Measurements from ENCODE around the gene PDSS2. TPM values are rescaled to one million over a fixed set of nuclear protein-coding genes. Genes with fewer than 3 reads are reported as not detected.

The PDSS2 gene
- total RNA-seq (2021) = 12.1 and 12.2 TPM in 2 replicates
- long read RNA-seq, transcript PDSS2-201 (4 exons, 1,236 nt) = minor isoform, 5 of 76 reads
- long read RNA-seq, transcript PDSS2-202 (8 exons, 3,540 nt) = major isoform, 41 of 76 reads
- long read RNA-seq, partial matches to known transcripts = 2 of 76 reads
- long read RNA-seq, other reads (novel, unspliced or antisense) = 28 of 76 reads

GRCh38 chr6:107459283-107460082 lies at the start of gene PDSS2:
Gene PDSS2, minus strand, starts transcription at chr6:107459564. Its CDS starts 279 bp downstream, at chr6:107459285.
- WGBS (ENCODE audit: extremely low coverage, insufficient read length, low lambda C conversion rate) = no CpG with 5 or more reads among the region's 46 CpGs
- Histone ChIP-seq H2BK15ac (ENCODE audit: low read depth, low read length) (no peak within 1 kb of the TSS), H3K27me3 (ENCODE audit: insufficient read depth, low read length) (no peaks in the 10 kb centered on the region), H3K18ac (ENCODE audit: insufficient read length, low read depth, low read length) (peak within 1 kb of the TSS; percentile 39), H4K20me1 (ENCODE audit: control insufficient read depth, insufficient read depth, insufficient read length) (peaks cover 2% of the 10 kb centered on the region), H4K5ac (ENCODE audit: insufficient read length, low read depth, low read length) (no peak within 1 kb of the TSS), H3K79me1 (ENCODE audit: insufficient read depth, low read depth, low read length, poor library complexity, severe bottlenecking) (peaks cover 3% of the 10 kb centered on the region), H2BK120ac (ENCODE audit: low read depth, low read length, poor library complexity, severe bottlenecking) (no peak within 1 kb of the TSS), H3K79me2 (ENCODE audit: insufficient read depth, low read length) (no peaks in the 10 kb centered on the region), H4K8ac (replicated peaks; ENCODE audit: insufficient read length, low read depth, low read length) (no peak within 1 kb of the TSS), H3K9me3 (ENCODE audit: control insufficient read depth, low read depth, low read length) (no peaks in the 10 kb centered on the region), H3K23me2 (ENCODE audit: insufficient read length, low read depth, low read length, poor library complexity, severe bottlenecking) (peaks cover 11% of the 10 kb centered on the region), H3K4ac (ENCODE audit: low read depth, low read length) (no peak within 1 kb of the TSS), H3K9ac (ENCODE audit: extremely low read depth, insufficient read length, low read length) (peak within 1 kb of the TSS; percentile 66), H3K23ac (ENCODE audit: insufficient read length, low read depth, low read length) (no peak within 1 kb of the TSS), H3T11ph (ENCODE audit: low read length) (no peak within 1 kb of the TSS), H2AK5ac (ENCODE audit: insufficient read length, low read length) (no peak within 1 kb of the TSS), H2BK12ac (ENCODE audit: insufficient read length, low read depth, low read length) (no peak within 1 kb of the TSS), H3K27ac (ENCODE audit: insufficient read length, low read depth, low read length) (peak within 1 kb of the TSS; percentile 67), H2BK5ac (ENCODE audit: insufficient read length, low read length) (no peak within 1 kb of the TSS), H3K4me2 (ENCODE audit: insufficient read depth, insufficient read length, low read length) (peak within 1 kb of the TSS; percentile 49), H2BK20ac (ENCODE audit: low read depth, low read length, poor library complexity, severe bottlenecking) (no peak within 1 kb of the TSS), H3K56ac (ENCODE audit: insufficient read length, low read depth, low read length) (no peak within 1 kb of the TSS), H4K91ac (ENCODE audit: insufficient read length, low read depth, low read length) (no peak within 1 kb of the TSS), H3K14ac (ENCODE audit: insufficient read depth, low read length) (peak within 1 kb of the TSS; percentile 47), H3K4me1 (ENCODE audit: insufficient read depth, low read length) (no peaks in the 10 kb centered on the region), H2AFZ (ENCODE audit: low read length) (no peak within 1 kb of the TSS)
- H3K4me1 Mint-ChIP-seq = peaks cover 9 to 14% of the 10 kb centered on the region in 2 experiments
- H3K4me3 Mint-ChIP-seq = peak within 1 kb of the TSS; percentile 88 to 94
- no peaks in the 10 kb centered on the region for H3K36me3 Mint-ChIP-seq (ENCODE audit: insufficient read depth in 1 of 3, low read depth in 3 of 3)
- peak; percentile 98 for DNase-seq
- H3K27me3 Mint-ChIP-seq (ENCODE audit: low read depth) = no peaks in the 10 kb centered on the region
- no peaks in the 10 kb centered on the region for H3K9me3 Mint-ChIP-seq
- peak within 1 kb of the TSS; percentile 71 to 99 (median 97) for H3K27ac Mint-ChIP-seq
- peak; percentile 70 for TF ChIP-seq CTCF (conservative IDR thresholded peaks at IDR 0.05)
